Stimulated activated naive CD8-positive, alpha-beta T cell treated with anti-CD3 and anti-CD28 coated beads, Interleukin-15, Interleukin-2, amounts not matched to agents 100 ng/mL and 50 ng/mL, for 24 hours (primary cell): Measurements from ENCODE around the gene UGT1A6.

ENCODE experiments used
- H3K27ac Mint-ChIP-seq: one replicate; pipeline ENCODE4 v1.8.0; 2021; ENCODE audit warnings: mild to moderate bottlenecking, mixed read lengths
- H3K27me3 Mint-ChIP-seq: one replicate; pipeline ENCODE4 v1.8.0; 2021; ENCODE audit warnings: mixed read lengths
- H3K36me3 Mint-ChIP-seq: one replicate; pipeline ENCODE4 v1.8.0; 2021; ENCODE audit warnings: low read depth, mixed read lengths
- H3K4me1 Mint-ChIP-seq: one replicate; pipeline ENCODE4 v1.8.0; 2021; ENCODE audit warnings: low read depth, mixed read lengths
- H3K4me3 Mint-ChIP-seq: one replicate; pipeline ENCODE4 v1.8.0; 2021; ENCODE audit warnings: mild to moderate bottlenecking, mixed read lengths
- H3K9me3 Mint-ChIP-seq: one replicate; pipeline ENCODE4 v1.8.0; 2021; ENCODE audit warnings: mixed read lengths

UGT1A6 gene

DNA sequence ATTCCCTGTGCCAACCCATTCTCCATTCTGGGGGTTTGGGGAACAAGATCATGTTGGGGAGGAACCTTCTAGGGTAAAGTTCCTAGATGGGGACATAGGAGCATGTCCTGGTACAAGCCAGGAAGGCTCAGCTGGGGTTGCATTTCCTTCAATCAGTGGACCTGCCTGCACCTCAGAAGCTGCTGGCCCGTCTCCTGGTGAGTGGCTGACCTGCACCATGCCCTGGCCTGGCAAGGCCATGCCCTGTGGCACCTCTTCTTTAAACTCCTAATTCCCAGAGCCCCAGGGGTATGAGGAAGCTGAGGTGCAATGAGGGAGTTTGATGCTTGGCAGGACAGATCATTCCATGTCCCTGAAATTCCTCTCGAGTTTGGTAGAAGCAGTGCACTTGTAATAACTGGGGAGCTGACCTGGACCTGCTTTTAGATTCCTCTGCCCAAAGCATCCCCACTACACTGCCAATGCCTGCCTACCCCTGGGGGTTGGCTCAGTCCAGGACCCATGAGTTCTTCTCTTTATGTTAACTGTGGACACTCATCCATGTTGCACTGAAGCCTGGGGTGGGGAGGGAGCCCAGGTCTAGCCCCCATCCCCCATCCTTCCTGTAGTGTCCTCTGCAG lies 110.7 kb downstream of the UGT1A6 start:
- no peak overlapping the region for H3K4me3 Mint-ChIP-seq
- H3K9me3 Mint-ChIP-seq: peaks cover 5% of the 10 kb centered on the region
- no peak overlapping the region for H3K27ac Mint-ChIP-seq
- no peaks in the 10 kb centered on the region for H3K36me3 Mint-ChIP-seq
- H3K4me1 Mint-ChIP-seq: no peaks in the 10 kb centered on the region
- H3K27me3 Mint-ChIP-seq: peaks cover 3% of the 10 kb centered on the region

DNA sequence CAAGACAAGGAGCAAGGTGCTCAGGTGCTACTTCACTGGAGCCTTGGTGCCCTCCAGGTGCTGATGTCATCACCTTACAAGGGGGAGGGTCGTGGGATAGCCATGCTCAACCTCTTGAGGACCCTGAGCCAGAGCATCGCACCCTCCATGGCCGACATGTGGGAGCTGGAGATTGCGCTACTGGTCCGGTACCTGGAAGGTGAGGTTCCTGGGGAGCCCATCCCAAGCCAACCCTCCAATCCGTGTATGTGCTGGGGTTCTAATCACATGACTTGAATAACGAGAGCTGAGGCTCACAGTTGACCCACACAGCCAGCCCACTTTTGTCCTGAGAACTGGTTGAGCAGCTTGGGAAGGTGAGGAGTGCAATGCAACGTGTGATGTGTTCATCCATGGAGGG lies 111.3 kb downstream of the UGT1A6 start:
- H3K9me3 Mint-ChIP-seq: peaks cover 5% of the 10 kb centered on the region

DNA sequence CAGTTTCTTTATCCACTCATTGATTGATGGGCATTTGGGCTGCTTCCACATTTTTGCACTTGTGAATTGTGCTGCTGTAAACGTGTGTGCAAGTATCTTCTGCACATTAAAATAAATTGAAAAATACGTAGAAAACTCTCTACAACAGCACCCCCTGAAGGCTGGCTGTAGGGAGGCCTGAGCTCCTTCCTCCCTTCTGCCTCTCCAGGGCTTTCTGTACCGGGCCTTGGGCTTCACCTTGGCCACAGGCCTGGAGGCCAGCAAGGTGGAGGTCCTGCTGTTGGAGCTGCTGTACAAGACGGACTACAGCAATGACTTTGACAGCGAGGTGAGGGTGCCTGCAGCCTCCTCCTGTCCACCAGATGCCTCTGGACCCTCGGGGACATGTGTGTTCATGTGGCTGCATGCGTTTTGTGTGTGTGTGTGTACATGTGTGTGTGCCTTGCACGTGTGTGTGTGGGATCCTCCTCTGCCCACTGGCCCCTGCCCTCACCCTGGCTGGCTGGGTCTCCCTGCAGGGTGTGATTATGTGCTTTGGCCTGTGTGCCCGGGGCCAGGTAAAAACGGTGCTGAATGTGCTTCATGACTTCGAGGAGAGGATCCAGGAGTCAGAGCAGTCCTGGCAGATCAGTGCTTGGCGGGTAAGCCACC lies 114.7 kb downstream of the UGT1A6 start:
- Mint-ChIP-seq H3K27ac (no peak overlapping the region), H3K9me3 (no peaks in the 10 kb centered on the region), H3K4me3 (no peak overlapping the region), H3K4me1 (no peaks in the 10 kb centered on the region), H3K27me3 (peaks cover 13% of the 10 kb centered on the region), H3K36me3 (no peaks in the 10 kb centered on the region)

More for the DNA sequence above, 111.3 kb downstream of the UGT1A6 start:
- H3K27me3 Mint-ChIP-seq: peaks cover 3% of the 10 kb centered on the region
- H3K36me3 Mint-ChIP-seq: no peaks in the 10 kb centered on the region
- H3K27ac Mint-ChIP-seq: no peak overlapping the region
- H3K4me3 Mint-ChIP-seq: no peak overlapping the region
- no peaks in the 10 kb centered on the region for H3K4me1 Mint-ChIP-seq

DNA sequence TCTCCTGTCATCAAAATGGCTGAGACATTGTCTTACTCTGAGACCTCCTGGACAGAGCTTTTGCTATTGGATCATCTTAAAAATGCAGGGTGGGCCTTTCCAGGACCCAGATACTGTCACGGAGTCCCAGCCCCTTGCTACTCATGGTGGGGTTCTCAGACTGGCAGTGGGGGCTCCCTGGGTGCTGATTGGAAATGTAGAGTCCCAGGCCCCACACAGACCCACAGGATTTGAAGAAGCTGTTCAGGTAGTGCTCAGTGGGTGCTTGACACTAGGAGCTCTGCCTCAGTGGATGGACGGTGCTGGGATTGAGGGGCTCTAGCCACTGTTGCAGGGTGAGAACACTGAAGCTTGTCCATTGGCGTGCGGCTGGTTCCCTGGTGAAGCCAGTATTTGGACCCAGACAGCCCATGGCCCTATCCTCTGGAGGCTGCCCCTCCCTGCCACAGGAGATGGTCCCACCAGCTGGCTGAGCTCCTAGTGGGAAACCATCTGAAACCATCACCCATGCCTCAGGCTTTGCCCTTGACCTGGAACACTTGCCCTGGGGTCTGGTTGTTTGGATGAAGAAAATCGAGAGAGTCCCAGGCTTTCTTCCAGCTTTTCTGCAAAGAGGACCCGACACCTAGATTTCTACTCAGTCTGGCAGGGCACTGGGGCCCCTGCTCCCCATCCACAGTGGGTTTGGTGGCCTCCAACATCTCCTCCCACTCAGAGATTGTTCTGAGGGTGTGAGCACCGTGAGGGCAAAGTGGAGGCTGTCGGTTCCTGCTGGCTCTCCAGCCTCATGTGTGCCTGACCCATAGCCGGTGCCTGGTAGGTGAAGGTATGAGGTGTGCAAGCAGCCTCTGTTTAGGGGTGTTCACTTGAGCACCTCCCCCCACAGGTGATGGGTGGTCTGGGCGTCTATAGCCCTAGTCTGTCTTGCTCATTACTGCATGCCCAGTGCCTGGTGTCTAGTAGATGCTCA lies 115.6 kb downstream of the UGT1A6 start:
- no peak overlapping the region for H3K4me3 Mint-ChIP-seq
- no peaks in the 10 kb centered on the region for H3K36me3 Mint-ChIP-seq
- no peak overlapping the region for H3K27ac Mint-ChIP-seq
- H3K4me1 Mint-ChIP-seq: no peaks in the 10 kb centered on the region
- peaks cover 13% of the 10 kb centered on the region for H3K27me3 Mint-ChIP-seq
- no peaks in the 10 kb centered on the region for H3K9me3 Mint-ChIP-seq

DNA sequence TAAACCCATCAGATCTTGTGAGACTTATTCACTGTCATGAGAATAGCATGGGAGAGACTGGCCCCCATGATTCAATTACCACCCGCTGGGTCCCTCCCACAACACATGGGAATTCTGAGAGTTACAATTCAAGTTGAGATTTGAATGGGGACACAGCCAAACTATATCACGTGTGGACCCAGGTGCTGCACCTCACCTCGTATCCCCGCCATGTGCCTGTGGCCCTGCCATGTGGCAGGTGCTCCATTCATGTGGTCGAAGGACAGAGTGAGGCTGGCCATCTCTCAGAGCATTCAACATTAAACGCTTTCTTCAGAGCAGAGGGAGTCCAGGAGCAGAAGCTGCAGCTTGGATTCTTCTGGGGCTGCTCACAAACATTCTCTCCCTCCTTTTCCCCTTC lies 117.7 kb downstream of the UGT1A6 start:
- no peak overlapping the region for H3K4me3 Mint-ChIP-seq
- no peak overlapping the region for H3K27ac Mint-ChIP-seq
- no peaks in the 10 kb centered on the region for H3K36me3 Mint-ChIP-seq
- H3K4me1 Mint-ChIP-seq: no peaks in the 10 kb centered on the region
- no peaks in the 10 kb centered on the region for H3K9me3 Mint-ChIP-seq
- H3K27me3 Mint-ChIP-seq: peaks cover 9% of the 10 kb centered on the region

DNA sequence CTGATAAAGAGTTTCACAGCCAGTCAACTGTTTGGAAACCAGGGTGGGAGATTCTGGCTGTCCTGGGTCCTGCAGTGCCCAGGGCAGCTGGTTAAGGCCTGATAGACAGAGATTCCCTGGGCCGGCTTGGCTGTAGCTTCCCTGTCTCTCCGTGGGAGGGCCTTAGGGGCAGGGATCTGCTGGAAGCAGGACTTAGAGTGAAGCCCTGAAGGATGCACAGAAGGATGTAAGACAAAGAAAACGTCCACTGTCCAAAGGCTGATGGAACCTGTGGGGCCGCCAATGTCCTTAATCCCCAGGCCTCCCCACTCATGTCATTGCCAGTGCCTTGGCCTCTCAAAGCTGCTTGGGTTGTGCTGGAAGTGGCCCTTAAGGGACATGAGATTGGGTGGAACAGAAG lies 118.4 kb downstream of the UGT1A6 start:
- no peaks in the 10 kb centered on the region for H3K9me3 Mint-ChIP-seq

DNA sequence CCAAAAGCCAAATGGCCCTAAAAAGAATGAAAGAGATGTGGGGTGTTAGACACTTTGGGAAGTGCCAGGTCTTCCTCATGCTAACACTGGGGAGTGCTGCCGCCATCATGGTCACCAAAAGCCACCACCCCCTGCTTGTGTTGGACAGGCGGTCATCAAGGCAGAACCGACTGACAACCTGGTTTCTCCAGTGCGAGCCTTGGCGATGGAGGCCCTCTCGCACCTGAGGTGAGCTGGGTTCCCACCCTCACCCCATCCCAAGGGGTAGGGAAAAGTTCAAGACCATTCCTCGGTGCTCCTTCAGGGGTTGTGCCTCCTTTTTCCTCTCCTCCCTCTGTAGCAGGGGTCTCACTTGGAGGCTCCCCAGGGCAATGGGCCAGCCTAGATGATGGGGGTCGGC lies 119.0 kb downstream of the UGT1A6 start:
- H3K4me1 Mint-ChIP-seq: no peaks in the 10 kb centered on the region
- H3K36me3 Mint-ChIP-seq: no peaks in the 10 kb centered on the region
- no peak overlapping the region for H3K27ac Mint-ChIP-seq
- H3K9me3 Mint-ChIP-seq: no peaks in the 10 kb centered on the region
- H3K4me3 Mint-ChIP-seq: no peak overlapping the region
- H3K27me3 Mint-ChIP-seq: peaks cover 14% of the 10 kb centered on the region

More for the DNA sequence above, 118.4 kb downstream of the UGT1A6 start:
- Mint-ChIP-seq H3K27me3 (peaks cover 12% of the 10 kb centered on the region), H3K4me3 (no peak overlapping the region), H3K36me3 (no peaks in the 10 kb centered on the region), H3K27ac (no peak overlapping the region), H3K4me1 (no peaks in the 10 kb centered on the region)

DNA sequence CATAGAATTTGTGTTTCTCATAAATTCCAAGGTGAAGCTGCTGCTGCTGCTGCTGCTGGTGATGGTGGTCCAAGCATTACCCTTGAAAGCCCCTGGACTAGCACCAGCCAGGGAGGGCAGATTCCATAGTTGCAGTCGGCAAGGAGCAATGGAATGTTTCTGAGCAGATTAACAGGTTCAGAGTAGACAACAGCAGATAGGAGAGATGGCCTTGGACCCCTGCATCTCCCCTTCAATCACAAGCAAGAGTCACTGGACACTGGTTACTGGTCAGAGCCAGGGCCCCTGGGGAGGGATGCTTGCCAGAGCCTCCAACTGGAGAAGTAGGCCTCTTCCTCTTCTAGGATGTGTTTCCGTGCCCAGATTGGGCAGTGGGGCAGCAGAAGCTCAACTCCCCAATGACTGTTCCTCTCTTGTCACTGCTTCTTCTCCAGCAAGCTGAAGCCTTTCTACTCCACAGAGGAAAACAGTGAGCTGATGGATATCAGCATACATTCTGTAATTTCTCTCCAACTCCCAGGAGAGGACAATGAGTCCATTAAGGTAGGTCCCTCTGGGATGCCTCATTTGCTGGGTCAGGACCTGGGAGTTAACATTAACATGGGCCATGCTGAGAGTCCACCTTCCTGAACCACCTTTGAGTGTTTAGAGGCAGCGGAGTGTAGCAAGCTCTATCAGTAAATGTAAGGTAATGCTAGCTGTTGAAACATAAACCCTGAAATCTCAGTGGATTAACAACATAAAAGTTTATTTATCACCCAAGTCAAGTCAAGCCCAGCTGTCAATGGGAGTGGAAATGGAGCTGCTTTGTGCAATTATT lies 120.8 kb downstream of the UGT1A6 start:
- Mint-ChIP-seq H3K4me3 (no peak overlapping the region), H3K27me3 (peaks cover 14% of the 10 kb centered on the region), H3K36me3 (no peaks in the 10 kb centered on the region), H3K27ac (no peak overlapping the region), H3K4me1 (no peaks in the 10 kb centered on the region), H3K9me3 (no peaks in the 10 kb centered on the region)

DNA sequence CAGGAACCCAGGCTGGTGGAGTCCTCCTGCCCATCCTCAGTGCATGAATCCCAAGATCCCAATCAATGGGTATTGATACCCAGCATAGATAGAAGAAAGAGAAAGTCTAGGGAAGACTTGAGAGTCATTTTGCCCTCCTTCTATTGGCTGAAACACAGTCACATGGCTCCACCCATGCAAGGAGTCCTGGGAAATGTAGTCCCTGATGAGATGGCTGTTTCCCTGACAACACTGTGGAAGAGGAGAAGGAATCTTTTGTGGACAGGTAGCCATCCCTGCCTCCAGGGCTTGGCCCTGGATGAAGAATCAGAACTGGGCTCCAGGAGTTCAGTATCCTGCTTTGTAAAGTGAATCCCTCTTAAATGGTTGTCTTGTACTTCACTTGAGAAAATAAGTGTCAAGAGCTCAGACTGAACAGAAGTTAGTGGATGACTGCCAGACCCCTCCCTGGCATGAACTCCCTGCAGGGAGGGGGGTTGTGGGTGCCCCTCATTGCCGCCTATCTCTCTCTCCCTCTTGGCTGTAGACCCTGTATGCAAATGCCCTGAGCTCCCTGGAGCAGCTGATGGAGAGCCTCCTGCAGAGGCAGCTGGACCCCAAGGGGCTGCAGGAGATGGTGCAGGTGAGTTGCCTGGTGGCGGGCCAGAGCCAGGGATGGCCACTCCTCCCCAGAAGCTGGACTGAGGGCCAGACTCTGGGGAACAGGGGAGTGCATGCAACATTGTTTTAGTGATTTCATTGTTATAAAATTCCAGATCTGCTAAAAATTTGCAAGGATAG lies 121.6 kb downstream of the UGT1A6 start:
- Mint-ChIP-seq H3K36me3 (no peaks in the 10 kb centered on the region), H3K27ac (no peak overlapping the region), H3K27me3 (peaks cover 14% of the 10 kb centered on the region), H3K4me1 (no peaks in the 10 kb centered on the region), H3K4me3 (no peak overlapping the region), H3K9me3 (no peaks in the 10 kb centered on the region)

DNA sequence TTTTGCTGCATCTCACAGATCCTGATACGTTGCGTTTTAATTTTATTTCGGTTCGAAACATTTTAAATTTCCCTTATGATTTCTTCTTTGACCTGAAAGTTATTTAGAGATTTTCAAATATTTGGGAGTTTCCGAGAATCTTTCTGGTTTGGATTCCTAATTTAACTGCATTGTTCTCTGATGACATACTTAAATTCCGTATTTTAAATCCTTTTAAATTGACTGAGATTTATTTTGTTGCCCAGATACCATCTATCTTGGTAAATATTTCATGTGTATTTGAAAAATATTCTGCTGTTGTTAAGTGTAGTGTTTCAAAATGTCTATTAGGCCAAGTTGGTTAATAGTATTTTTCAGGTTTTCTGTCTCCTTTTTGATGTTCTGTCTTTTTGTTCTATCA lies 123.2 kb downstream of the UGT1A6 start:
- no peak overlapping the region for H3K4me3 Mint-ChIP-seq
- no peaks in the 10 kb centered on the region for H3K36me3 Mint-ChIP-seq
- H3K4me1 Mint-ChIP-seq: no peaks in the 10 kb centered on the region
- no peak overlapping the region for H3K27ac Mint-ChIP-seq
- H3K9me3 Mint-ChIP-seq: no peaks in the 10 kb centered on the region
- H3K27me3 Mint-ChIP-seq: peaks cover 6% of the 10 kb centered on the region

DNA sequence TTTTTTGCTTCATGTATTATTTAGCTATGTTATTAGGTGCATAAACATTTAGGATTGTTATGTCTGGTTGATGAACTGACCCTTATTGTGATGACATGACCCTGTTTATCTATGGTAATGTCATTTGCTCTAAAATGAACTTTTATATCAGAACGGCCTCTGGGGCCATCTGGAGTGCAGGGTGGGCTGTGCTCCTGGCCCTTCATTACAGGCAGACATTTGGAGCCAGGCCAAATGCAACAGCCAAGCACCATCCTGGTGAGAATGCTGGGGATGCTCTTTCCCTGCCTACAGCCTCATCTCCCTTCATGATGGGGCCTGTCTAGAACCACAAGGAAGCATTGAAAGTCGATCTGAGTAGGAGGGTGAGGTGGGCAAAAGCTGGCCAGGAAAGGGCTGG lies 123.6 kb downstream of the UGT1A6 start:
- H3K36me3 Mint-ChIP-seq: no peaks in the 10 kb centered on the region
- no peaks in the 10 kb centered on the region for H3K9me3 Mint-ChIP-seq
- no peak overlapping the region for H3K4me3 Mint-ChIP-seq
- H3K27me3 Mint-ChIP-seq: peaks cover 4% of the 10 kb centered on the region
- no peak overlapping the region for H3K27ac Mint-ChIP-seq
- no peaks in the 10 kb centered on the region for H3K4me1 Mint-ChIP-seq

DNA sequence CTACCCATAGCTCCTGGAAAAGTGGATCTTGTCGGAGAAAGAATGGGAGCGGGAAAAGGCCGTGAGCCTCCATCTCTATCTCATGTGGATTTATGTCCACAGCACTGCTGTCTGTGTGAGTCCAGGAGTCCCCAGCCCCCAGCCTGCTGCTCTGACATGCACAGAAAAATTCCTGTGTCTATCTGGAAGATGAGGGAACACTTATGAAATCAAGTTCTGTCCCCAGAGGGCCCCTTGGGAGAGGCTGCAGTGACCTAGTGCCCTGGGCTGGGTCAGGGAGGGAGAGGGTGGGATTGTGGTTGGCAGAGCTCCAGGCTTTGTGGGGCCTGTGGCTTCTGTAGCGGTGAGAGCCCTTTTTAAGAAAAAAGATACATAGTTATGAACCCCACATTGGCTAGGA lies 124.1 kb downstream of the UGT1A6 start:
- Mint-ChIP-seq H3K27ac (no peak overlapping the region), H3K4me1 (no peaks in the 10 kb centered on the region), H3K36me3 (no peaks in the 10 kb centered on the region), H3K4me3 (no peak overlapping the region), H3K9me3 (no peaks in the 10 kb centered on the region), H3K27me3 (peaks cover 4% of the 10 kb centered on the region)

DNA sequence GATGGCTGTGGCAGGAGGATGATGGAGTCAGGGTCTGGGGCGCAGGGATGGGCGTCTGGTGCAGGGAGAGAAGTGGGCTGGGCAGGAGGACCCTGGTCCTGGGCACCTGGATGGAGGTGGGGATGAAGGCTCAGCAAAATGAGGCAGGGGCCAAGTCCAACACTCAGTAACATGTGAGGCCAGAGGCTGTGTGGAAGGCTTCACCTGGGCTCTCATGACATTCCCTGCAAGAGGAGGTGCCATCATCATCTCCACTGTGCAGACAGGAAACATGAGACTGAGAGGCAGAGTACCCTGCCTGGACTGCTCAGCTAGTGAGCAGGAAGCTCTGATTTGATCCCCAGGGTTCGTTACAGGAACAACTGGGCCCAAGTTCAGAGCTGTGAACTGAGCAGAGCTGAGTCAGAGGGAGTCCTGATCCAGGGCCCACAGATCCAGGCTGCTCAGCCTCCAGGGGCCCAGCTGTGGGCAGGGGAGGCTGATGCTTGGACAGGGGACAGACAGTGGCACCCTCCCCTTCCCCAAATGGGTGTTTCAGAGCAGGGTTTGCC lies 124.7 kb downstream of the UGT1A6 start:
- Mint-ChIP-seq H3K4me1 (no peaks in the 10 kb centered on the region), H3K27me3 (peaks cover 4% of the 10 kb centered on the region), H3K9me3 (no peaks in the 10 kb centered on the region)

More for the DNA sequence above, 124.7 kb downstream of the UGT1A6 start:
- no peak overlapping the region for H3K4me3 Mint-ChIP-seq
- no peak overlapping the region for H3K27ac Mint-ChIP-seq
- H3K36me3 Mint-ChIP-seq: no peaks in the 10 kb centered on the region
